ENCODE measurements around the gene KIAA1671.

DNA sequence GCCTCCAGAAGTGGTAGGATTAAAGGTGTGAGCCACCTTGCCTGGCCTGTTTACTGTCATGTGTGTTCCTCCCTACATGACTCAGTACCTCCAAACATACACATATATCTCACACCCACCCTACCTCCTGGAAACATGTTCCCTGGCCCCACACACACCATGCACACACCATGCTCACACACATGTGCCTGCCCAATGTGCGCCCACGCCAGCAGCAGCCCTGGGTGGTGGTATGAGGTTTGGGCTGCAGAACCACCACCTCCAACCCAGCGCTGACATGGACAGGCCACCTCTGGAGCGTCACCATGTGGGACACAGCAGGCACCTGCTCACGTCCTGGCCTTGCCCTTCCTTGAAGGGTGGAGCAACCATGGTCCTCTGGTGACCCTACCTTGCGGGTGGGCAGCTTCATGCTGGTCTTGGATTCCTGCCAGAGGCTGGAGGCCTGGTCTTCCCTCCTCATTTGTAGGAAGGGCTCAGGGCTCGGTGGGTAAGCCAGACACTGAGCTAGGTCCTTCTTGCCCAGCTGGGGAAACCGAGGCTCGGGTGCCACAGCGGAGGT, 37.9 kb downstream of the KIAA1671 start:
- TF ChIP-seq, protein P1, sequence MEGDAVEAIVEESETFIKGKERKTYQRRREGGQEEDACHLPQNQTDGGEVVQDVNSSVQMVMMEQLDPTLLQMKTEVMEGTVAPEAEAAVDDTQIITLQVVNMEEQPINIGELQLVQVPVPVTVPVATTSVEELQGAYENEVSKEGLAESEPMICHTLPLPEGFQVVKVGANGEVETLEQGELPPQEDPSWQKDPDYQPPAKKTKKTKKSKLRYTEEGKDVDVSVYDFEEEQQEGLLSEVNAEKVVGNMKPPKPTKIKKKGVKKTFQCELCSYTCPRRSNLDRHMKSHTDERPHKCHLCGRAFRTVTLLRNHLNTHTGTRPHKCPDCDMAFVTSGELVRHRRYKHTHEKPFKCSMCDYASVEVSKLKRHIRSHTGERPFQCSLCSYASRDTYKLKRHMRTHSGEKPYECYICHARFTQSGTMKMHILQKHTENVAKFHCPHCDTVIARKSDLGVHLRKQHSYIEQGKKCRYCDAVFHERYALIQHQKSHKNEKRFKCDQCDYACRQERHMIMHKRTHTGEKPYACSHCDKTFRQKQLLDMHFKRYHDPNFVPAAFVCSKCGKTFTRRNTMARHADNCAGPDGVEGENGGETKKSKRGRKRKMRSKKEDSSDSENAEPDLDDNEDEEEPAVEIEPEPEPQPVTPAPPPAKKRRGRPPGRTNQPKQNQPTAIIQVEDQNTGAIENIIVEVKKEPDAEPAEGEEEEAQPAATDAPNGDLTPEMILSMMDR (conservative IDR thresholded peaks at IDR 0.05; ENCODE audit: low read length), result no peak
- TF ChIP-seq EZH2phosphoT487 (IDR thresholded peaks at IDR 0.05; ENCODE audit: borderline replicate concordance), result no peak

Measured in Loucy (cell line).